Temporal lobe (tissue), 1 donor: ENCODE results near the gene NMBR. TPM values are rescaled to one million over a fixed set of nuclear protein-coding genes. Genes with fewer than 3 reads are reported as not detected.

ENCODE experiments used
- total RNA-seq: library from RNA; depleted of rRNA; stranded (reverse); fragments of >200 nt; gene quantifications from one replicate; pipeline ENCODE4 v1.2.3, GENCODE V29; 2014

Gene NMBR
- total RNA-seq, 1 donor from 2014 or later: 4.7 TPM

Other genes starting within 250 kb of the NMBR start
- not detected for gene GJE1, start 14.2 kb downstream of the NMBR start, total RNA-seq
- gene VTA1, start 141 bp upstream of the NMBR start, total RNA-seq: 90.0 TPM
- 19.4 TPM for gene ADGRG6, start 154.9 kb upstream of the NMBR start, total RNA-seq